Stimulated activated CD4-positive, alpha-beta T cell treated with anti-CD3 and anti-CD28 coated beads, Interleukin-4, amount 100 ng/mL, for 1 hour (primary cell): ENCODE results near the gene FAM171A2.
"Not testable (repeated sequence)": the region's sequence is repeated elsewhere in the genome, so short reads cannot be mapped to it uniquely, and the experiment has no call there.

Source experiments
- DNase-seq: peaks from one replicate; pipeline ENCODE4 v3.0.0-alpha.2; 2020

The FAM171A2 gene

DNA sequence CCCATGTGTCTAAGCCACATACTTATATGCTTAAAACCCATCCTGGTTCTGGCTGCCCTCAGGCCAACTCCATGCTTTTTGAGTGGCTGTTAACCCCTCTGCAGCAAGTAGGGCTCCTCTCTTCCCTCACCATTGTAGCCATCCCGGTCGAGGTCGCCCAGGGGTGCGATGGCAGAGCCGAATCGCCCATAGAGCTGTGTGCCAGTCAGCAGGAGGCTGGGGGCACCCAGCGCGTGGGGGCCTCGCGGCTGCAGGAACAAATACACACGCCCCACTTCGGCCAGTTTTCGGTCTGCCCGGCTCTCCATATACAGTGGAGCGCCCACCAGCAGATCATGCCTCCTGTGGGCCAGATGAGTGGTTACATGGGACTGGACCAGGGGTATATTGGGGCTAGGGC is 19.7 kb upstream of the FAM171A2 start:
- DNase-seq: no peak

DNA sequence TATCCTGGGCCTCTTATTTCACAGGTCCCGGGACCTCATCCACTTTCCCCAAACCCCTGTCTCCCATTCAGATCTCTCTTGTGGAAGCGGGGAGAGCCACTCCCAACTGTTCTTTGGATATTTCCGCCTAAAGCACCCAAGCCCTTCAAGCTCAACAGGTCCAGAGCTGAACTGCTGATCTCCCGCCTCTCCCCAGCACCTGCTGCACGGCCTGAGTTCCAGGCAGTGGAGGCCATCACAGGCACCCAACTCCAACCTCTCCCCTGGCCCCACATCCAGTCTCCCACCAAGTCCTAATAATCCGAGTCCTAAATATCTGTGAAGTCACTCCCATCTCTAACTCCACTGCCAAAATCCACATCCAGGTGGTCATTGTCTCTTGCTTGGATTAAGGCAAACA is 19.3 kb upstream of the FAM171A2 start:
- no peak for DNase-seq

DNA sequence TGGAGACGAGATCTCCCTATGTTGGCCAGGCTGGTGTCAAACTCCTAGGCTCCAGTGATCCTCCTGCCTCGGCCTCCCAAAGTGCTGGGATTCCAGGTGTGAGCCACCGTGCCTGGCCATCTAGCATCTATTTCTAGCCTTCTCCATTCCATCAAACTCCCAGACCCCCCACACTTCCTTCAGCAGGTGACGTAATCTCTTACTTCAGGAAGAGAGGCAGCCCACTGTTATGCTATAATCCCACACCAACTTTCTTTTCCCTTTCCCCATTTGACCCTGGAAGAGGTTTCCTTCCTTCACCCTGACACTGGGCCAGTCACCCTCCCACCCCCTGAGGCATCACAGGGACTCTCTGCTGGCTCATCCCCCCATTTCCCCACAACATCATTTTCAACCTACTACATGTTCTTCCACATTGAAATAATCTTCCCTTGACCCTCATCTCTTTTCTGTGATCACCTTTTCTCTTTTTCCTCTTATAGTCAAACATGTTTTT is 18.2 kb upstream of the FAM171A2 start:
- no peak for DNase-seq

DNA sequence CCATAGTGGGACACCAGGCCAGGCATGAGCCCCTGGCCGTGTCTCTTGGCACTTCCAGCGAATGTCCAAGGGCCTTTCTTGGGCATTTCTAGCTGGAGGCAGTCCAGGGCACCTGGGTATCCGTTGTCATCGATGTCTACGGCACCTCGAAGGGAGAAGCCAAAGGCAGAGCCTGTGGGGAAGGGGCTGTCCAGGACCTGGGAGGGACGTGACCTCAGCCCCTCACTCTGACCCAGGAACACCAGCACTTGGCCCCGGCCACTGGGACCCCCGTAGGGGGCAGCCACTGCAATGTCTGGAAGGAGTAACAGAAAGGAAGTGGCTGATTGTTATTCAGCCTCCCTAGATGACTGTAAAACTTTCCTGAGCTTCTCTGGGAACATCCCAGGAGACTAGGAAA is 17.1 kb upstream of the FAM171A2 start:
- DNase-seq: no peak

DNA sequence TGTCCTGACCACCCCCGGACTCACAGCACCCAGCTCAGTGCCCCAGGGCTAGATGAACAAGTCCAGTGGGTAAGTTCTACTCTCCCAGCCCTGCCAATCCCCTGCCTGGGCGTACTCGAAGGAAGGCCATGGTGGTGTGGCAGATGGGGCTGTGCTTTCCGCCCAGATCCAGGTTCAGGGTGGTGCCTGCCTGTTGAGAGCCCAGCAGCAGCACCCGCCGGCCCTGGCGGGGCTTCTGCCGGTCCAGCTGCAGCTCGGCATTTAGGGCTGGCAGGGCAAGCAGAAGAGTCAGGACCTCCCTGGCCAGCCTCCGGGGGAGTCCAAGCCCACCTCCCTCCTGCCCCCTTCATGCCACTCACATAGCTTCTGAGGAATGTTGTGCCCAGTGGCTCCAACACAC is 16.2 kb upstream of the FAM171A2 start:
- no peak for DNase-seq

DNA sequence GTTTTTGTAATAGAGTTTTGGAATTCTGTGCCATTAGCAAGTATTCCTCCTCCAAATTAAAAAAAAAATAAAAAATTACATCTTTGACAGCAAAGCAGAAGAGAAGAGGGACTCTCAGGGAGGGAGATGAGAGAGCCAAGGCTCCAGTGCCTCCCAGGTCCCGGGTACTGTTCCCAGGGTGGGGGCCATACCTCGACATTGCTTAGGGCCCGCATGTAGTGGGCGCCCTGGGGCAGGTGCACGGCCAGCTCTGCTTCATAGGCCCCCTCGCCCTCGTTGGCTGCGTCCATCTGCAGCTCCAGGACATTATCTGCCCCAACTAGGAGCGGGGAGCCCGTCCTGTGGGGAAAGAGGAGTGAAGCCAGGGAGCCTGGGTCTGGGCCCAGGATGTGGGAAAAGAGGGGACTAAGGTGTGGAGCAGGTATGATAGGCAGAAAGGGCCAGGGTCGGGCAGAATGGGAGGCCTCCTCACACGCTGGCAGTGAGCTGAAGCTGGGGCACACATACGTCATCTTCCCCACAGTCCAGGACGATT is 14.6 kb upstream of the FAM171A2 start:
- DNase-seq: no peak

DNA sequence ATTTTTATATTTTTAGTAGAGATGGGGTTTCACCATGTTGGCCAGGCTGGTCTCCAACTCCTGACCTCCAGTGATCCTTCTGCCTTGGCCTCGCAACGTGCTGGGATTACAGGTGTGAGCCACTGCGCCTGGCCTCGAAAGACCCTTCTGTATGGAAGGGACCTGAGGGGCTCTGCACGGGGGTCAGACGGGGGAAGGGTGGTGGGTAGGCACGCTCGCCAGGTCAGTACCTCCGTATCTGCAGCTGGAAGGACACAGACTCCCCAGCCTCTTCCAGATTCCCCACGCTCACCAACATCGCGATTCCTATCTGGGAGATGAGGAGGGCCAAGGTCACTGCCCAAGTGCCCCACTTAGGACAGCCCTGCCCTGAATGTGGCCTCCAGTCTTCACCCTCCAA is 13.1 kb upstream of the FAM171A2 start:
- no peak for DNase-seq

DNA sequence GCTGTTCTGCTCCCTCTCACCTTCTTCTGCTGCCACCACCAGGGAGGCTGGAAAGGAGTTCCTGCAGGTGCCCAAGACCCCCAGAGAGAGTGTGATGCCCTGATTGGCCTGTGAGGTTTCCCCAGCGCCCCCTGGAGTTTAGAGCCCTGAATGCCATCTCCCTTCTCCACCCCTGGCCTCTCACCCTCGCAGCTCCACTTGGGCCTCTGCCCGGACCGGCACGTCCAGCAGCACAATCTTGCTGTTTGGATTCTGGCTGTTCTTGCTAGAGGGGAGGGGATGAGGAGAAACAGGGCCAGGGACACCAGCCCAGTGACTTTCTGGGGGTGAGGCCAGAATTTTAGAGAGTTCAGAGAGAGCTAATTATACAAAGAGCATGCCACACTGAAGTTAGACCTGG is 12.5 kb upstream of the FAM171A2 start:
- no peak for DNase-seq

DNA sequence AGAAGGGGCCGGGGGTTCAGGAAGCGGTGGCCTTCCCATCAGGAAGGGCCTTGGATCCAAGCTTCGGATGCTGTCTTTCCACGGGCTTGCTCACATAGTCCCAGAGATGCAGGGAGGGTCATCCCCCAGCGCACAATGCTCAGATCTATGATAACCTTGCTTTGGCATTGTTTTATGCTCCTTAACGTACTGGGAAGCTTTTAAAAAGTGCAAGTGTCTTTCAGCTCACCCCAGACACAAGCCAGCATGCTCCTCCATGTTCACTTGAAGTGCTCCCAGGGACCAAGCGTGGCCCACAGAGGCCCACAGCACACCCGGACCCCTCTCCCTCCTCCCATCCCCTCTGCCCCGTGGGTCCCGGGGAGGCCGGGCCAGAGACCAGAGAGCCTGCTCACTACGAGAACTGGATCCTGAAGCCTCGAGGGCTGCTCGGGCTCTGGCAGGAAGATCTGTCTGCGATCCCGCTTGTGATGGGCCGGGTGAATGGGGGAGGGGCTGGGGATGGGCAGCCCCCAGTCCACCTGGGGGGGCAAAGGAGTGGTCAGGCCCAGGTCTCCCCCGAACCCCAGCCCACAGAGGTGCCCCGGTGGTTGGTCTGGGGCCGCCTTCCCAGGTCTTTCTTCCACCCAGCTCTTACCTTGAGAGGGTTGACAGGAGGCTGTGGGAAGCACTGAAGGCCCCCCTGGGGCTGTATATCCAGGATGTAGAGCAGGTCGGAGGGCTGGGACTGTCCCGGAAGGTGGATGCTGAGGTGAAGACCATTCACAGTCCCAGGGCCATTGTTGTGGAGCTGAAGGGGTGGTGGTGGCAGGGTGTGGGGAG is 11.8 kb upstream of the FAM171A2 start:
- DNase-seq: no peak

DNA sequence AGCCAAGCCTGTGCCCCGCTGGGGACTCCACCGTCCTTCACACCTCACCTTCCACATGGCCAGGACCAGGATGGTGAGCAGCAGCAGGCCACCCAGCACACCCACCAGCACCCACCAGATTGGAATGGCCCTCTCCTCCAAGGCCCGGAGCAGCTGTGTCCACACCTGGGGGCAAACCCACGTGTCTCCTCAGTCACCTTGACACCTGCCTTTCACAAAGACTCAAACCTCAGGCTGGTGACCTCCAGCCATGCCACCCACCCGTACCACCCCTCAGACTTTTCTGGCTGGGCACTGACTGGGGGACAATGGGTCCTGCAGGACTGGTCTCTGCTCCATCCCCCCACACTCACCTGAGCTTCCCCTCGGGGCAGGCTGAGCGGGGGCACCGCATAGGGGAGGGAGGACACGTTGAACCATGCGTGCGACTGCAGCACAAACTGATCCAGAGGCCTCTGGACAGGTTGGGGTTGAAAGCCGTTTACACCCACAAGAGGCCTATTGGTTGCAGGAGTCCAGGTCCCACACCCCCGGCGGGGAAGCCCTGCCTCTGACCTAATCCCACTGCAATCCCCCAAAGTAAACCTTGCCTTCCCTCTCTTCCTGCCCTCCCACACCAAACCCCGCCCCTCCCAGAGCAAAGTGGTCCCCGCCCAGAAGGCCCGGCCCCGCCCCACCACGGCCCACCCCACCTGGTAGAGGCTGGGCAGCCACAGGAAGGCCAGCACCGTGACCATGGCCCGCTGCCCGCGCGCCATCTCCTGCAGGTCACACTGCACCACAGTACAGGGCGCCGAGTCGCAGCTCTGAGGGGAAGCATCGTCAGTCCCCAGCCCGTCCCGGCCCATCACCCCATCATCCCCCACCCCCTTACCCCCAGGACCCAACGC is 10.9 kb upstream of the FAM171A2 start:
- DNase-seq: no peak

DNA sequence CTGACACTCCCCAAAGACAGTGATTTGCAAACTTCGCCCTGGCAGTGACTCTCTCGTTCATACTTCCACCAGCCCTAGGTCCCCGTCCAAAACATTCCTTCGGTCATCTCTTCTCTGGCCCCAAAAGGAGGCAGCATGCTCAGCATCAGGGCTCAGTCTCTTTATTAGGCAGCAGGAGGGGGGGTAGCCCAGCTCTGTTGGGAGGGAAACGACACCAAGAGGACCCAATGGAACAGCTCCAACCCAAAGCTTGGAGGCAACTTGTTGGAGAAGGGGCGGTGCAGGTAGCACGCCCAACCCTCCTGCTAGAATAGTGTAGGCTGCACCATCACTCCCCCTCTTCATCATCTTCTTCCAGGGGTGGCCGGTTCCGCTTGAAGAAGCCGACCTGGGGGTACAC is 8.4 kb upstream of the FAM171A2 start:
- no peak for DNase-seq

DNA sequence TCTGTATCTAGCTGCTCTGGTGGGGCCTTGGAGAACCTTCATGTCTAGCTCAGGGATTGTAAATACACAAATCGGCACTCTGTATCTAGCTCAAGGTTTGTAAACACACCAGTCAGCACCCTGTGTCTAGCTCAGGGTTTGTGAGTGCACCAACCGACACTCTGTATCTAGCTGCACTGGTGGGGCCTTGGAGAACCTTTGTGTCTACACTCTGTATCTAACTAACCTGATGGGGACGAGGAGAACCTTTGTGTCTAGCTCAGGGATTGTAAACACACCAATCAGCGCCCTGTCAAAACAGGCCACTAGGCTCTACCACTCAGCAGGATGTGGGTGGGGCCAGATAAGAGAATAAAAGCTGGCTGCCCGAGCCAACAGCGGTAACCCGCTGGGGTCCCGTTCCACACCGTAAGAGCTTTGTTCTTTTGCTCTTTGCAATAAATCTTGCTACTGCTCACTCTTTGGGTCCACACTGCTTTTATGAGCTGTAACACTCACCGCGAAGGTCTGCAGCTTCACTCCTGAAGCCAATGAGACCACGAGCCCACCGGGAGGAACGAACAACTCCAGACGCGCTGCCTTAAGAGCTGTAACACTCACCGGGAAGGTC is 5.9 kb upstream of the FAM171A2 start:
- not testable (repeated sequence) for DNase-seq

DNA sequence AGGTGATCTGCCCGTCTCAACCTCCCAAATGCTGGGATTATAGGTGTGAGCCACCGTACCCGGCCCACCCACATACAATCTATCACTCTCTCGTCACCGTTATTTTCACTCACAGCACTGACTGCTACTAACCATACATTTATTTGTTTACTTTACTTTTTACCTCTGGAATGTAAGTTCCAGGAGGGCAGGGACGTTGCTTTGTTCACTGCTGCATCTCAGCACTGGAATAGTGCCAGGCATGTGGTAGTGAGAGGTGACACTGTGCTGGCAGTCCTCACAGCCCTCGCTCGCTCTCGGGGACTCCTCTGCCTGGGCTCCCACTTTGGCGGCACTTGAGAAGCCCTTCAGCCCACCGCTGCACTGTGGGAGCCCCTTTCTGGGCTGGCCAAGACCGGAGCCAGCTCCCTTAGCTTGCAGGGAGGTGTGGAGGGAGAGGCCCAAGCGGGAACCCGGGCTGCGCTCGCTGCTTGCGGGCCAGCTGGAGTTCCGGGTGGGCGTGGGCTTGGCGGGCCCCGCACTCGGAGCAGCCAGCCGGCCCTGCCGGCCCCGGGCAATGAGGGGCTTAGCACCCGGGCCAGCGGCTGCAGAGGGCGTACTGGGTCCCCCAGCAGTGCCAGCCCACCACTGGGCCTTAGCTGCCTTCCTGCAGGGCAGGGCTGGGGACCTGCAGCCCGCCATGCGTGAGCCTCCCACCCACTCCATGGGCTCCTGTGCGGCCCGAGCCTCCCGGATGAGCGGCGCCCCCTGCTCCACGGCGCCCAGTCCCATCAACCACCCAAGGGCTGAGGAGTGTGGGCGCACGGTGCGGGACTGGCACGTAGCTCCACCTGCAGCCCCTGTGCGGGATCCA is 5.0 kb upstream of the FAM171A2 start:
- DNase-seq: not testable (repeated sequence)

DNA sequence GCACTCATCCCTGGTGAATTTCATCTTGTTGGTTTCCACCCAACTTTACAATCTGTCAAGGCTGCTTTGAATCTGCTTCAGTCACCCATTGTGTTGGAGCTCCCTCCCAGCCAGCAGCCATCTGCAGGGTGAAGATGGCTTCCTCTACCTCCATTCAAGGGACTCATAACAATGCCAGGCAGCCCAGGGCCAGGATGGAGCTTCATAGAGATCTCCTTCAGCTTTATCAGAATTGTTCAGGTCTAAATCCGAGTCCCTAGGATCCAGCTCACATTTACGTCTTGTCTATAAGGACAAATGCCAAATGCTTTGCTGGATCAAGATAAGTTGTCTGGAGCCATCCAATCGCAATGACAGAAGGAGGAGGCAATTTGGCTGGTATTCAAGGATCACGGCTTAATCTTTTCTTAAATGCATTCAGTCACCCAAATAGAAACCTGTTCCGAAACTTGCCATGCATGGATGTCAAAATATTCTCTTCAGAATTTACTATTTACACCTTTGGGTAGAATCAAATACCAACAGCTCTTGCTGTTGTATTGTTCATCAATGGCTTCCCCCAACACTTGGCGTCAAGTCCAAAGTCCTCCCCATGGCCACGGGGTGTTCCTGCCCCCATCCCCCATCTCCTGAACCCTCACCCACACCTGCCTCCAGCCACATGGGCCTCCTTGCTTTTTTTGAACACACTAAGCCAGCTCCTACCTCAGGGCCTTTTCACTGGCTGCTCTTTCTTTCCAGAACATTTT is 3.8 kb upstream of the FAM171A2 start:
- no peak for DNase-seq

DNA sequence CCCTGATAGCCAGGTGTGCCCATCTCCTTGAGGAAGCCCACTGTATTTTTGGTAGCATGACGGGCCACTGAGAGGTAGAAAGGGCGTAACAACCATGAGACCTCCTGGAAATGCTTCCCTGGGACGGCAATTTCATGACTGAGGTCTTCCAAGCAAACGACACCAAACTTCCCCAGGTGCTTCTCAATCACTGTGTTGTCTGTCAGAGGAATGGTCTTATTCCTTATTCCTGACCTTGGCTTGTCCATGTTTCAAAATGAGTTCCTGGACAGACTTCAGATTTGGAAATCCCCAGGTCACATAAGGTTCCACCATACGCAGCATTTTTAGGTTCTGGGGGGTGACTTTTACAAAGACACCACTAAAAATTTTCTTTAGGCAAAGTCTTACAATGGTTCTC is 1.4 kb upstream of the FAM171A2 start:
- DNase-seq: not testable (repeated sequence)

DNA sequence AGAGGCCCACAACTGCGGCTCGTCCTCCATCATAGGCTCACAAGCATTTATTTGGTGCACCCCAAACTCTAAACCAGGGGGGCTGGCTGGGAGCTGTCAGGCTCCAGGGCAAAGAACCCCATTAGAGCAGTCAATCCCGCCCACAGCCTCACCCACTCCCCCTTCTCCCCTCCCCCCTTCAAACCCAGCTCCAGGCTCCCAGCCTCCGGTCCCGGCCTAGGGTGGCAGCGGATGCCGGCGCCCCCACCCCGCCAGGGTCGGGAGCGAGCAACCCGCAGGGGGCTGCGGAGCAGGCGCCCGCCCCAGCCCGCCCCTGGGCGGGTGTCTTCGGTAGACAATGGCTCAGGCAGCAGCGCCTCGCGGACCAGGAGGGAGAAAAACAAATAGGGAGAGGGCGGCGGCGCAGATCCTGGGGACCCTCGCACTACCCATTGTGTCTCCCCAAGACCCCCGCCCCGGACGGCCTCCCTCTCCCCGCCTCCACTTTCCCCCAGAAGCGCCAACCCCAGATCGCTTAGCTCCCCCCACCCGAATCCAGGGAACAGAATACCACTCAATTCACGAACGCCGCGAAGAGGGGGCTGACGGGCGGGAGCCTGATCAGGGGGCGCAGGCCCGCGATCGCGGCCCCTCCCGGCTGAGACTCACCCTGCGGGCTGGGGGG is 572 bp downstream of the FAM171A2 start:
- no peak for DNase-seq

DNA sequence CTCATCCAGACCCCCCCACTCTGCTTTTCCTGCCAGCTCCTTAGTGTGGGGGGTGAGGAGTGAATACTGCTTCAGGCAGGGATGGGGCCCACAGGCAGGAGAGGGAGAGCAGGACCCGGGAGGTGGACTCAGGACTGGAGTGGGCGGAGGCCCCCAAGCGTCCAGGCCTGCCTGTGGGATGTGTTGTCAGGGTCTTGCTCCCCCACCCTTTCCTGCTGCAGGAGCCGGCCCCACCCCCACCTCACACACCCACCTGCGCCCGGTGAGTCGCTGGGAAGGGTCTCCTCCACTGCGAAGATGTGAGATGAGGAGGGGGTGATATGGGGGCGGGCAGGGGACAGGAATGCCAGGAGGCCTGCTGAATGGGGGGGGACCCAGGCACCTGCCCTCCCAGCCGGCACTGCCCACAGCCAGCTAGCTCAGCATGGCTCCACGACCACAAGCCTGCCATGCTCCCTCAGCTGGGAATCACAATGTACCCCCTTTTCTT is 1.1 kb downstream of the FAM171A2 start:
- DNase-seq: no peak

DNA sequence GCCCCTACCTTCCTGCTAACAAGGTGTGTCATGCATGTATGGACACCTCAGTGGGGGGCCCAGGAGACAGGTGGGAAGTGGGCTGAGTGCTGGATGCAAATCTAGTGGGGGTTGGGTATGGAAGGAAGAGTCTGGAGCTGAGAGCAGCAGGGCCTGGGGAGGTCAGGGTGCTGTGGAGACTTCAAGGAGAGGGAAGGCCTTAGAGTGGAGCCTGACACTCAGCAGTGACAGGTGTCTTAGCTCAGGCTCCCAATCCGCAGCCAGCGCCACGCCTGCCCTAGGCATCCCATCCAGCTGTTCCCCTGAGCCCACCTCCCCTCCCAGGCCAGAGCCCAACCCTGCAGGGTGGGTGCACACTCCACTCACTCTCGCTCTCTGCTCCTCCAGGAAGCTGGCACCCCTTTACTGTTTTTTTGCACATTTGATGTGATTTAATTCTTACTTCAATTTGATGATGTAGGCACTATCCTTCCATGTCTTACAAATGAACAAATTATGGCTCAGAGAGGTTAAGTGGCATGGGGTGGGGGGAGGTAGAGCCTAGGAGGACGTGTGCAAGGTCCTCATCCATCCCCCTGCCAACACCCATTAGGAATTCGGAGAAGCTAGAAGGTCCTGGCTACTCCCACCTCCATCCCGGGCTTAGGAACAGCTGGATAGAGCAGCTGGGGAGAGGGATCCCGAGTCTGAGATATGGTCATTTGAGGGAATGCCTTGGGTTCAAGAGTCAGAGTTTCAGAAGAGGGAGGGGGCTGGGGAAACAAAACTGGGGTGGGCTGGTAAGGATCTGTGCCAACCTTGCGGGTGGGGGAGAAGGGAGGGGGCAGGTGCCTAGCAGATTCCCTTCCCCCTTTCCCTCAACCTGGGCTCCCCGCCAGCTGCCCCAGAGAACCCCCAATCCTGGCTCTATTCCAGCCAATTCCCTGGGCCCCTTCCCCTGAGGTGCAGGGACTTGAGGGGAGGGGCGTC is 2.1 kb downstream of the FAM171A2 start:
- DNase-seq: no peak

DNA sequence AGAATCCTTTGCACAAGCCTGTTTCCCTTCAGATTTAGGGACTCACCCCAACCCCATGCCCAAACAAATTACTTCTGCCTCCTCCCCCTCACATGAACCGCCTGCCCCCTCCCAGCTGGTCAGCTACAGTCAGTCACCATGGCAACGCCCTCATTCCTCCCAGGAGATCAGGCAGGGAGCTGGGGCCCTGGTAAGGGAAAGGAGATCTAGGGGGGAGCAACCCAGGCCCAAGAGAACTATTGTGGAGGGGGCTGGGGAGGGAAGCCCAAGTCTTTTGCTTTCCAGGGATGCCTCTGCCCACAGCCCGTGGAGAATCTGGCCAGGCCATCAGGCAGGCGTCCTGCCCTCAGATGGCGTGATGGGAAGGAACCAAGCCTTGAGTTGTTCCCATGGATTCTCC is 2.8 kb downstream of the FAM171A2 start:
- no peak for DNase-seq

DNA sequence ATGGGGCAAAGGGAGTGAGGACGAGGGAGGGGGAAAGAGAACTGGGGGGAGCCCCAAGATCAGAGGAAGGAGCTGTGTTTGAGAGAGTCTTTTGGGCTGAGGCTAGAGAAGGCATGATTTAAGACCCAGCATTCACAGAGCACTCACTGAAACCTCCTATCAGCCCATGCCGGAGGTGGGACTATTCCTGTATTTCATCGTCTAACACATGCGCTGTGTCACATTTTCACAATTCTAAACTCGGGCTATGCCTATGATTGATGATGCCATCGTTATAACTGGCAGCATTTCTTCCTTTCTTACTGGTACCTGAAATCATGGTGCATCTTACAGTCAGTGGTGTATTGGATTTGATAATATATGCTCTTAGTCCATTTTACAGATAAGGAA is 3.5 kb downstream of the FAM171A2 start:
- no peak for DNase-seq
